IPS-18a (cell line): ENCODE data around the gene PLA2G2F.

Experiments used
- H3K27ac ChIP-seq: one replicate; pipeline ENCODE4 v1.5.1; 2013; ENCODE audit warnings: low read length
- H3K27me3 ChIP-seq: one replicate; pipeline ENCODE4 v1.6.1; 2013; ENCODE audit warnings: mild to moderate bottlenecking, low read length; ENCODE audit not compliant: control insufficient read depth, insufficient read depth
- H3K36me3 ChIP-seq: one replicate; pipeline ENCODE4 v1.6.1; 2013; ENCODE audit warnings: low read depth, low read length; ENCODE audit not compliant: control insufficient read depth
- H3K4me1 ChIP-seq: one replicate; pipeline ENCODE4 v1.6.1; 2013; ENCODE audit warnings: low read depth, low read length; ENCODE audit not compliant: control insufficient read depth
- H3K4me3 ChIP-seq: one replicate; pipeline ENCODE4 v1.5.1; 2013; ENCODE audit warnings: low read length
- H3K9ac ChIP-seq: one replicate; pipeline ENCODE4 v1.6.1; 2013; ENCODE audit warnings: mild to moderate bottlenecking, low read length, moderate library complexity
- H3K9me3 ChIP-seq: one replicate; pipeline ENCODE4 v1.6.1; 2013; ENCODE audit warnings: low read depth, low read length; ENCODE audit not compliant: control insufficient read depth

PLA2G2F gene

DNA sequence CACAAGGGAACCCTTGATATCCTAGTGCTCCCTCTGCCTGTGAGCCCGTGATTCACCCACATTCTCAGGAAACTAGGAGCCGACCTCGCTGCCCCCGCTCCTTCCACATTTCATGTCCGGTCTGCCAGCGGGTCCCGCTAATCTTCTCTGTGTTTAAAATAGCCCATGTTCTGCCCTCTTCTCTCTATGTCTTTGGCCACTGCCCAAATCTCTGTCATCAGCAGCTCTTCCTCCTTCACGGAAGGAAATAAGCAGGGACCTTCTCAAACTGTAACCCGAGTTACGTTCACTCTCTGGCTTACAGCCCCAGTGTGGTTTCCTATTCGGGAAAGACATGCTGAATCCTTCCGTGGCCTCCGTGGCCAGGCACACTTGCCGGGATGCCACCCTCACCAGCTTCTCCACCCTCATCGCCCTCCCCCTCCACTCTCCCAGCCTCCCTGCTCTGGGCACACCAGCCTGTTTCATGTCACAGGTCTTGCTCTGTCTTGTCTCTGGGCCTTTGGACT is 25.6 kb downstream of the PLA2G2F start:
- Histone ChIP-seq H3K4me3 (no peak overlapping the region), H3K27ac (no peak overlapping the region), H3K4me1 (no peaks in the 10 kb centered on the region), H3K9me3 (peaks cover 2% of the 10 kb centered on the region), H3K9ac (no peak overlapping the region), H3K36me3 (no peaks in the 10 kb centered on the region), H3K27me3 (no peaks in the 10 kb centered on the region)

DNA sequence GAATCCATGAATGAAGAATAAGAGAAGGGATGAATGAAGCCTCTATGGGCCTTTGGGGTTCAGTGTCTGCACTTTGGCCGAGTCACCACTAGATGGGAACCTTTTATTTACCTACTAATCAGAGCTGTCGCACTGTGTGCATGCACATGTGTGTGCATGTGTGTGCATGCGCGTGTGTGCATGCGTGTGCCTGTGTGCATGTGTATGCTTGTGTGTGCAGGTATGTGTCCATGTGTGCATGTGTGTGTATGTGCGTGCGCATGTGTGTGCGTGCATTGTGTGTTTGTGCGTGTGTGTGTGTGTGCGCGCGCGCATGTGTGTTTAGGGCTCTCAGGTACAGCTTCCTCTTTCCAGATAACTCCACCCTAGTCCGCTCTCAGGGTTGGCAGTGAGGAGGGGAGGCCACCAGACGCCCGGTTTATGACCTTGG is 26.4 kb downstream of the PLA2G2F start:
- Histone ChIP-seq H3K4me1 (no peaks in the 10 kb centered on the region), H3K4me3 (no peak overlapping the region), H3K9ac (no peak overlapping the region), H3K36me3 (no peaks in the 10 kb centered on the region), H3K27me3 (no peaks in the 10 kb centered on the region), H3K27ac (no peak overlapping the region), H3K9me3 (no peaks in the 10 kb centered on the region)

DNA sequence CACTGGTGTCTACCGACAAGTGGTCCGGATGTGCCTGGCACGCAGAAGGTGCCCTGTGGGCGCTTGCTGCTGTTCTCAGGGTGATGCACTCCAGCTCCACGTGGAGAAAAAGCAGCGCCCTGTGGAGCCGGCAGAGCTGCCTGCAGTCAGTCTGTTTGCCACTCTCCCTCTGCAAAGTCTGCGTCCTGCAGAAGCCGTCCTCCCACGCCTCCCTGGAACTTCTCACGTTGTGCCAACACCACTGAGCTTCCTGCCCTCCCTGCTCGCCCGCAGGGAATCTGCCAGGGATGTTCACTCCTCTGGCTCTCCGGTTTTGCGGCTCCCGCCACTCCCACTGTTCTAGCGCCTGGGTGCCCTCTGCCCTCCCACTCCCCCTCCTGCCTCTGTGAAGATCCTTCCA is 26.9 kb downstream of the PLA2G2F start:
- Histone ChIP-seq H3K27ac (no peak overlapping the region), H3K4me3 (no peak overlapping the region), H3K9me3 (no peaks in the 10 kb centered on the region), H3K36me3 (no peaks in the 10 kb centered on the region), H3K27me3 (no peaks in the 10 kb centered on the region), H3K4me1 (no peaks in the 10 kb centered on the region), H3K9ac (no peak overlapping the region)

DNA sequence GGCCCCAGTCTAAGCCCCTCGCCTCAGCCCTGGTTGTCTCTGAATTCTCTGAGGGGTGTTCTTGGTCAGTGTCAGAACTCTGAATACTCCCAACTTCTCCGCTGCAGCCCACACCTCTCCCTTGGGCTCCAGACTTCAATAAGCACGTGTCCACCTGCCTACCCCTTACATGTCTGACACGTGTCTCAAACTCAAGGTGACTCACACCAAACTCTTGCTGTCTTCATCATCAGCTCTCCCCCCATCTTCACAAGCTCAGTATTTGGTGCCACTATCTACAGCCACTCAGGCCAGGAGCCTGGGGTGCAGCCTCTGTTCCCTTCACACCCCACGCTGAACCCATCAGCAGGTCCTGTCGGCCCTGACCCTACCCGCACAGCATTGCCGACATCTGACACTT is 28.0 kb downstream of the PLA2G2F start:
- Histone ChIP-seq H3K9me3 (no peaks in the 10 kb centered on the region), H3K27me3 (no peaks in the 10 kb centered on the region), H3K4me3 (no peak overlapping the region), H3K36me3 (no peaks in the 10 kb centered on the region), H3K27ac (no peak overlapping the region), H3K4me1 (no peaks in the 10 kb centered on the region), H3K9ac (no peak overlapping the region)

DNA sequence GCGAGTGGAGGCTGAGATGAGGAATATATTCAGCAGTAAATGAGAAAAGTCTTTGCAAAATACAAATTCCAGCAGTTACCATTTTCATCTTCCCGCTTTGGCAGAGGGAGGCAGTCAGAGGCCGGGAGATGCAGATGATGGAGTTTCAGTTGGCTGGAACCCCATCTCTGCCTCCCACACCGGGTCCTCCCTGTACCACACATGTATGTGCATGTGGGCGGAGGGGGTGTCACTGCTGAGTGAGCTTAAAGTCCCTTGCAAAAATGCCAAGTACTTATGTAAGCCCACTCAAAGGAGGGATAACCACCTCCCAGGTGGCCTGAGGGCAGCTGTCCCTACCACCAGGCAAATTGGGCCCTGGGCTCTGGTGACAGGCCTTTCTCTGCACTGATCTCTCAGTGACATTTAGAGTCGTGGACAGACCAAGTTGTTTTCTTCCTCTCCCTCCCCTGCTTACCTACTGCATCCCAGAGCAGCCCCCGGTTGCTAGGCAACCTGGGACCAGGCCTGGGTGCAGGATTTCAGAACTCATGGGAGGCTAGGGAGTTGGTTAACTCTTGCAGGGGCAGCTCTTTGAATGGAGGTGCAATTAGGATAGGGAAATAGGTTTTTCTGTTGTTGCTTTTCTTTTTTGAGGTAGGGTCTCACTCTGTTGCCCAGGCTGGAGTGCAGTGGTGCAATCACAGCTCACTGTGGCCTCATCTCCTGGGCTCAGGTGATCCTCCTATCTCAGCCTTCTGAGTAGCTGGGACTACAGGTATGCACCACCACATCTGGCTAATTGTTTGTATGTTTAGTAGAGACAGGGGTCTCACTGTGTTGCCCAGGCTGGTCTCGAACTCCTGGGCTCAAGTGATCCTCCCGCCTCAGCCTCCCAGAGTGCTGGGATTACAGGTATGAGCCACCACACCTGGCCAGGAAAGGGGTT is 29.7 kb downstream of the PLA2G2F start:
- no peaks in the 10 kb centered on the region for H3K9me3 ChIP-seq
- no peak overlapping the region for H3K4me3 ChIP-seq
- no peak overlapping the region for H3K9ac ChIP-seq
- no peaks in the 10 kb centered on the region for H3K27me3 ChIP-seq
- no peak overlapping the region for H3K27ac ChIP-seq
- H3K36me3 ChIP-seq = no peaks in the 10 kb centered on the region
- H3K4me1 ChIP-seq = no peaks in the 10 kb centered on the region

DNA sequence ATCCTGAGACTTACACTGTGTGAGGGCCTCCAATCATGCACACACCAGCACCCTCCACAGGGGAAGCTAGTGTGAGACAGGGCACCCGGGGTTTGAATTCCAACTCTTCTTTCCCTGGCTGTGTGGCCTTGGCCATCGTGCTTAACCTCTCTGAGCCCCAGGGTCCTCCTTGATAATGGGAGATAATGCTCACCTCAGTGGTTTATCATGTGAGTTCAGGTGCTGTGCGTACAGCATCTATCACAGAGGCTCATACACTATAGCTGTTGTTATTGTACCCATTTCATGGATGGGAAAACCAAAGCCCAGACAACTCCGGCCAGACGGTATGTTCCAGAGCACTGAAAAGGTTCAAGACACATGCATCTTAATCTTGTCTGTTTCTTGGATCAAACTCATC is 30.8 kb downstream of the PLA2G2F start:
- Histone ChIP-seq H3K9me3 (no peaks in the 10 kb centered on the region), H3K36me3 (no peaks in the 10 kb centered on the region), H3K9ac (no peak overlapping the region), H3K4me3 (no peak overlapping the region), H3K27ac (no peak overlapping the region), H3K4me1 (no peaks in the 10 kb centered on the region), H3K27me3 (no peaks in the 10 kb centered on the region)

DNA sequence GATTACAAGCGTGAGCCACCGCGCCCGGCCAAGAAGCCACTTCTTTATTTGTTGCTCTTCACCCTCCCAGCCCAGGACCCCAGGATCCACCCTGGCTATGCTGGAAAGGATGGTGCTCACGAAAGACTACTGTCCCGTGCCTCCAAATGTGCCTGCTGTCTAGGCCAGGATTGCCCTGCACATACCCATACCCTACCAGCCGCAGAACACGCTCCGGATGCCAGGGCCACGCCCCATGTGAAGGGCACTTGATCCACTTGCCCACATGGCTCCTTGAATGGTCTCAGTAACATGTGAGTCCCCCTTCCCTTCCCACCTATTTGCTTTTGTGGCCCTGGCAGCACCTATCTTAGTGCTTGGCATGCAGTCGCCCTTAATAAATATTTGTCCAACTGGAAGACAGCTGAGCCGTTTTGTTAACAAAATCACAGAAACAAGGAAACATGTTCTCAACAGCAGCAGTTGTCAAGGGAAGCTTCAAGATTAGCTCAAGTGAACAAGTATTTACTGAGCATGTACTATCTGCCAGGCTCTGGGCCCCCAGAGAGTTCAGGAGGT is 33.0 kb downstream of the PLA2G2F start:
- H3K9me3 ChIP-seq = no peaks in the 10 kb centered on the region
- H3K9ac ChIP-seq = no peak overlapping the region
- no peaks in the 10 kb centered on the region for H3K27me3 ChIP-seq
- H3K36me3 ChIP-seq = no peaks in the 10 kb centered on the region
- no peak overlapping the region for H3K27ac ChIP-seq
- no peak overlapping the region for H3K4me3 ChIP-seq
- no peaks in the 10 kb centered on the region for H3K4me1 ChIP-seq

DNA sequence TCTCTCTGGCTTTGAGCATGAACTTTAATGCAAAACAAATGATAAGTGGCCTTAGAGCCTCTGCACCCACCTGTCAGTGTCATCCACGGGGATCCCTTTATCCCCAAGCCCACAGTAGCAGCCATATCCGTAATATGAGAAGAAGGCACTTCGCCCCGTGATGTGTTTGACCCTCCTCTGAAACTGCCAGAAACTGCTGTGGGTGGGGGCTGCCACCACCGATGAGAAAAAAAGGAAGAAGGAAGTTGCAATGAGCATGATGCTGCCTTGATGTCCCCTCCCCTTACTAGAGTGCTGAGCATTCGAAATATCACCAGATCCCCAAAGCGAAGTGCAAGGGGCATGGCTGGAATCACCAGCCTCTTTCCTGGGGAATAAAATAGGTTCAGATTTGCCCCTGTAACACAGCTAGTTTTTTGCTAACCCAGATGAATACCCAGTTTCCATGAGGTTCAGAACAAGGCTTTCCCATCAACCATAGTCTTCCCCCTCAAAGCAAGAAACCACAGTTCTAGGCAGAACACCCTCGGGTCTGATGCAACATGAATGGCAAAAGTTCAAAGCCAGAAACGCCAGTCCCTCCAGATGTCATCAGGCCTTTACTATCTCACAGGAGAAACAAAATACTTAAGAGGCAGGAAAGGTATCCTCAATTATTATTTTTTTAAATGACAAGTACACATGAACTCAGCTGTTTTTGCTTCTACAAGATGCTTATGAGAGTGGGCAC is 36.0 kb downstream of the PLA2G2F start:
- H3K36me3 ChIP-seq = no peaks in the 10 kb centered on the region
- H3K4me1 ChIP-seq = no peaks in the 10 kb centered on the region
- no peaks in the 10 kb centered on the region for H3K27me3 ChIP-seq
- H3K4me3 ChIP-seq = no peak overlapping the region
- H3K27ac ChIP-seq = no peak overlapping the region
- no peak overlapping the region for H3K9ac ChIP-seq
- no peaks in the 10 kb centered on the region for H3K9me3 ChIP-seq

DNA sequence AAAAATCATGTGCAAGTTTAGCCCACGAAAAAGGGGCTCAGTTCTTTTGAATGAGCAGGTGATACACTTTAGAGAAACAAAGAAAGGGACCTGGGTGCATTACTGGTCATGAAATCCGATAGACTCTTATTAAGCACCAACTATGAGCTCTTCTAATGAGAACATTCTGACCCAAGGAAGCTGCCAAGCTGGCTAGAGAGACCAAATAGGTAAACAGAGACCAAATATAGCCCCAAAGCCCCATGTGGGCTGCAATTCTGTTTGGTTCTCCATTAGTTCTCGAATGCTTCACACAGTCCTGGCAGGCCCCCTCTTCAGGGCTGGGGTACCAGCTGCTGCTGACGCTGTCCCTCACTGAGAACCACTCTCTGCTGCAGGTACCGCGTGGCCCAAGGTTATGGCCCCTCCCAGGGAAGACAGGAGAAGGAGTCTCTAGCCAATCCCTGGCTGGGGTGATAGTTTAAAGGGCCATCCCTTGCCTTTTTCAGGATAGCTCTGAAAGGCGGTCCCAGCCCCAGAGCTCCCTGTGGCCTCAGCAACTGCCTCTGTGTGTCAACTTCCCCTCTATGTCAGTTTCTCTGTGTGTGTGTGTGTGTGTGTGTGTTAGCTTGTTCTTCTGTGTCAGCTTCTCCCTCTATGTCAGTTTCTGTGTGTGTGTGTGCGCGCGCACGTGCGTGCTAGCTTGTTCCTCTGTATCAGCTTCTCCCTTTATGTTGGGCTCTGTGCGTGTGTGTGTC is 39.7 kb downstream of the PLA2G2F start:
- H3K4me3 ChIP-seq = no peak overlapping the region
- H3K9me3 ChIP-seq = no peaks in the 10 kb centered on the region
- H3K27me3 ChIP-seq = no peaks in the 10 kb centered on the region
- no peaks in the 10 kb centered on the region for H3K36me3 ChIP-seq
- H3K9ac ChIP-seq = no peak overlapping the region
- no peak overlapping the region for H3K27ac ChIP-seq
- no peaks in the 10 kb centered on the region for H3K4me1 ChIP-seq

DNA sequence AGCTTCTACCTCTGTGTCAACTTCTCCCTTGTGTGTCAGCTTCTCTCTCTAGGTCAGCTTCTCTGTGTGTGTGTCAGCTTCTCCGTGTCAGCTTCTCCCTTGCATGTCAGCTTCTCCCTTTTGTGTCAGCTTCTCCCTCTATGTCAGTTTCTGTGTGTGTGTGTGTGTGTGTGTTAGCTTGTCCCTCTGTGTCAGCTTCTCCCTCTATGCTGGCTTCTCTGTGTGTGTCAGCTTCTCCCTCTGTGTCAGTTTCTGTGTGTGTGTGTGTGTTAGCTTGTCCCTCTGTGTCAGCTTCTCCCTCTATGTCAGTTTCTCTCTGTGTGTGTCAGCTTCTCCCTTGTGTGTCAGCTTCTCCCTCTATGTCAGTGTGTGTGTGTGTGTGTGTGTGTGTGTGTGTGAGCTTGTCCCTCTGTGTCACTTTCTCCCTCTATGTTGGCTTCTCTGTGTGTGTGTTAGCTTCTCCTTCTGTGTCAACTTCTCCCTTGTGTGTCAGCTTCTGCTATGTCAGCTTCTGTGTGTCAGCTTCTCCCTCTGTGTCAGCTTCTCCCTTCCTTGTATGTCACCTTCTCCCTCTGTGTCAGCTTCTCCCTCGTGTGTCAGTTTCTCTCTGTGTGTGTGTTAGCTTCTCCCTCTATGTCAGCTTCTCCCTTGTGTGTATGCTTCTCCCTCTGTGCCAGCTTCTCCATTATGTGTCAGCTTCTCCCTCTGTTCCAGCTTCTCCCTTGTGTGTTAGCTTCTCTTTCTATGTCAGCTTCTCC is 40.4 kb downstream of the PLA2G2F start:
- Histone ChIP-seq H3K4me1 (no peaks in the 10 kb centered on the region), H3K4me3 (no peak overlapping the region), H3K9me3 (no peaks in the 10 kb centered on the region), H3K9ac (no peak overlapping the region), H3K27me3 (no peaks in the 10 kb centered on the region), H3K36me3 (no peaks in the 10 kb centered on the region), H3K27ac (no peak overlapping the region)
